Ascending aorta (tissue), 2 donors: Measurements from ENCODE around the gene ARHGAP10. TPM values are rescaled to one million over a fixed set of nuclear protein-coding genes. Genes with fewer than 3 reads are reported as not detected.

Experiments
- DNase-seq, 2 donors: peaks; one replicate each; pipeline ENCODE4 v3.0.0-alpha.2; 2019; ENCODE audit warnings: low spot score in 2 of 2
- H3K27ac ChIP-seq, 2 donors: fragments of 200-600 bp; sonication (generic); one replicate each; pipeline ENCODE4 v1.5.1; 2016 to 2017; ENCODE audit warnings: mild to moderate bottlenecking in 1 of 2
- H3K27me3 ChIP-seq: fragments of 200-600 bp; sonication (generic); one replicate; pipeline ENCODE4 v1.5.1; 2017
- H3K36me3 ChIP-seq, 2 donors: fragments of 200-600 bp; sonication (generic); one replicate each; pipeline ENCODE4 v1.5.1; 2016
- H3K4me1 ChIP-seq, 2 donors: fragments of 200-600 bp; sonication (generic); one replicate each; pipeline ENCODE4 v1.5.1; 2016 to 2017; ENCODE audit warnings: mild to moderate bottlenecking in 1 of 2
- H3K4me3 ChIP-seq, 2 donors: fragments of 200-600 bp; sonication (generic); one replicate each; pipeline ENCODE4 v1.5.1; 2016 to 2017; ENCODE audit warnings: mild to moderate bottlenecking in 1 of 2
- H3K9me3 ChIP-seq, 2 donors: fragments of 200-600 bp; sonication (generic); one replicate each; pipeline ENCODE4 v1.5.1; 2016
- intact Hi-C: fragments of 100-400 bp; cut with DNase I; formaldehyde crosslinking; loops from one replicate; pipeline ENCODE4 v1.15.1; 2023
- total RNA-seq: library from RNA; depleted of rRNA; stranded (reverse); fragments of >200 nt; gene quantifications from one replicate; pipeline ENCODE4 v1.1.0, GENCODE V29; 2016
- TF ChIP-seq, protein P1 (sequence below), 3 experiments: fragments of 200-600 bp in 2 of 3; fragments of 450-650 bp in 1 of 3; sonication (generic) in 2 of 3; IDR thresholded peaks; one replicate each; pipeline ENCODE4 v1.5.1; 2016 to 2019; ENCODE audit warnings: antibody characterized with exemption in 3 of 3, mild to moderate bottlenecking in 1 of 3, moderate library complexity in 1 of 3

Gene ARHGAP10
- total RNA-seq, 1 donor from 2014 or later, result 77.3 TPM

DNA sequence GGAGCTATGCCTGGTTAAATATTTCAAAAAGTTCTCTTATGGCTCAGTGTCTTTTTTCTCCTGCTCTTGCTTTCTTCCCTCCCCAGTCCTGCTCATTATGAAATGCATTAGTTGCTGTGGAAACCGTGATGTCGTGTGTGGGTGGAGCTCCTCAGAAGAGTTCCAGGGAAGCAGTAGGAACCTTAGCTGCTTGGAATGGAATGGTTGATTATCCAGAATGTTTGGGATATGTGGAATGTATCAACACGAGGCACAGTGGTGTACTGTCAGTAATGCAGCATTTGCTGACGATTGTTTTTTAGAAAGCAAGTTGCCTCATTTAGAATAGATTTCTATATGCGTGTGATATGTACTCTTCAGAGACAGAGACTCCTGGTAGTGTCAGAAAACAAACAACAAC, 333.2 kb downstream of the ARHGAP10 start:
- H3K4me1 ChIP-seq, result peaks cover 0 to 2% of the 10 kb centered on the region in 2 donors

DNA sequence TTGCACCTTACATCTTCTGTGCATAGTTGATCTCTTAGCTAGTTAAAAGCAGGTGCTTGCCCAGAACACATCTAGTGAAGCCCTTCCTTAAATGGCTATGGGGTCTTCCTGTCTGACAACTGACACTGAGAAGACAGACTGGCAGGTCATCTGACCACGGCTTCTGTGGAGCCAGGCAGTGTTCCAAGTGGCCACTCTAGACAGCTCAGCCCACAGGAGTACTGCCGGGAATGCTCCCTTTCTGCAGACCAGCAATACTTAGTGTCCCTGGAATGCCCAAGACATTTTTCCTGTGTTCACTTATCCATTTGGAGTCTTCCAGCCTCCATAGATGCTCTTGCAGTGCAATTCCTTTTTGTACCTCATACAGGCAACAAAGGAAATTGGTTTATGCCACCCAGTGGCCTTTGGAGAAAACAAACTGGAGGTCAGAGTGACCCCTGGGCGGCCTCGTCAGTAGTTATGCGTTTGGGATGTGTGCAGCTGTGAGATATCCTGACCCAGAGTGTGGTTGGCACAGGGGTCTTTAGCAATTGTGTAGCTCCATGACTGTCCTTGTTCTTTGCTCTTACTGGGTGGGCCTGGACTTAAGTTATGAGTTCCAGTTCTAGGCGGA, 335.5 kb downstream of the ARHGAP10 start:
- Histone ChIP-seq H3K27ac (no peak overlapping the region), H3K27me3 (no peaks in the 10 kb centered on the region), H3K4me3 (no peak overlapping the region), H3K9me3 (no peaks in the 10 kb centered on the region), H3K4me1 (no peaks in the 10 kb centered on the region), H3K36me3 (peaks cover 43 to 75% of the 10 kb centered on the region in 2 donors)
- TF ChIP-seq, protein P1, sequence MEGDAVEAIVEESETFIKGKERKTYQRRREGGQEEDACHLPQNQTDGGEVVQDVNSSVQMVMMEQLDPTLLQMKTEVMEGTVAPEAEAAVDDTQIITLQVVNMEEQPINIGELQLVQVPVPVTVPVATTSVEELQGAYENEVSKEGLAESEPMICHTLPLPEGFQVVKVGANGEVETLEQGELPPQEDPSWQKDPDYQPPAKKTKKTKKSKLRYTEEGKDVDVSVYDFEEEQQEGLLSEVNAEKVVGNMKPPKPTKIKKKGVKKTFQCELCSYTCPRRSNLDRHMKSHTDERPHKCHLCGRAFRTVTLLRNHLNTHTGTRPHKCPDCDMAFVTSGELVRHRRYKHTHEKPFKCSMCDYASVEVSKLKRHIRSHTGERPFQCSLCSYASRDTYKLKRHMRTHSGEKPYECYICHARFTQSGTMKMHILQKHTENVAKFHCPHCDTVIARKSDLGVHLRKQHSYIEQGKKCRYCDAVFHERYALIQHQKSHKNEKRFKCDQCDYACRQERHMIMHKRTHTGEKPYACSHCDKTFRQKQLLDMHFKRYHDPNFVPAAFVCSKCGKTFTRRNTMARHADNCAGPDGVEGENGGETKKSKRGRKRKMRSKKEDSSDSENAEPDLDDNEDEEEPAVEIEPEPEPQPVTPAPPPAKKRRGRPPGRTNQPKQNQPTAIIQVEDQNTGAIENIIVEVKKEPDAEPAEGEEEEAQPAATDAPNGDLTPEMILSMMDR (IDR thresholded peaks at IDR 0.05), result no peak
- intact Hi-C loops, result no loop called here
- no peak for DNase-seq

More for the DNA sequence above, 333.2 kb downstream of the ARHGAP10 start:
- peaks cover 34 to 57% of the 10 kb centered on the region in 2 donors for H3K36me3 ChIP-seq
- intact Hi-C loops, result no loop called here
- no peak overlapping the region for H3K27ac ChIP-seq
- H3K9me3 ChIP-seq, result no peaks in the 10 kb centered on the region
- H3K27me3 ChIP-seq, result no peaks in the 10 kb centered on the region
- H3K4me3 ChIP-seq, result no peak overlapping the region
- no peak for DNase-seq
- TF ChIP-seq, protein P1 (IDR thresholded peaks at IDR 0.05), result no peak

DNA sequence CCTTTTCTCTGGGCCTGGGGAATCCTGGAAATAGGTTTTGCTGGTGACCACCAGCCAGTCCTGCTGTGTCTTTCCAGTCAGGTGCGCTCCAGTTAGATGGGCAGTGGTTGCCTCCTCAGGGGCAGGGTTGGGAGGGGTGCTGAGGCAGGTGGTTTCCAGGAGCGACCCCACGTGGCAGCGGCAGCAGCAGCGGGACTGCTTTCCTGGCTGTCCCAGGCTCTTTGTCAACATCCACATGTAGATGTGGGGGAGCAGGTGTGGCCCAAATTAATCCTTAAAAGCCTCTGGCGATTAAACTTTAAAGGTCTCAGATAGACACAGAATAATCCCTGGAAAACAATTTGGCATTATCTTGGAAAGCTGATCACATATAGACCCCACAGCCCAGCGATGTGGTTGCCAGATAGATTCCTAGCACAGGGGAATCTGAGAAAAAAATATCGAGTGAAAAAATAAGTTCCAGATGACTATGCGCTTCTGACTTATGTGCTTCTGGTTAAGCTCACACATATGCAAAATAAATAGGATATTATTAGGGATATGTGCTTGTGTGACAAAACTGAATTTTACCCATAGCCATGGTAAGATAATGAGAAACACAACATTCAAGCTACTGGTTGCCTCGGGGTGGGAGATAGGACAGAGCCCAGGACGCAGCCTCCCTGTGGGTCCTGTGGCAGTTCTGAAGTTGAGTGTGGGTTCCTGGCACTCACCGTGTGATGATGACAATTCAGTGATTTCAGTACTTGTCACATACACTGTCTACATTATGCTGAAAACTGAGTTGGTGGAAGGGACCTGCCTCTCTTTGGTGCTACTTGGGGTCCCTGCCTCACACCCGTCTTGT, 336.4 kb downstream of the ARHGAP10 start:
- no peak overlapping the region for H3K27ac ChIP-seq
- no peaks in the 10 kb centered on the region for H3K9me3 ChIP-seq
- TF ChIP-seq, protein P1 (IDR thresholded peaks at IDR 0.05), result no peak
- H3K4me1 ChIP-seq, result no peaks in the 10 kb centered on the region
- H3K27me3 ChIP-seq, result no peaks in the 10 kb centered on the region
- DNase-seq, result no peak
- intact Hi-C loops, result no loop called here
- no peak overlapping the region for H3K4me3 ChIP-seq
- H3K36me3 ChIP-seq, result peaks cover 45 to 80% of the 10 kb centered on the region in 2 donors

DNA sequence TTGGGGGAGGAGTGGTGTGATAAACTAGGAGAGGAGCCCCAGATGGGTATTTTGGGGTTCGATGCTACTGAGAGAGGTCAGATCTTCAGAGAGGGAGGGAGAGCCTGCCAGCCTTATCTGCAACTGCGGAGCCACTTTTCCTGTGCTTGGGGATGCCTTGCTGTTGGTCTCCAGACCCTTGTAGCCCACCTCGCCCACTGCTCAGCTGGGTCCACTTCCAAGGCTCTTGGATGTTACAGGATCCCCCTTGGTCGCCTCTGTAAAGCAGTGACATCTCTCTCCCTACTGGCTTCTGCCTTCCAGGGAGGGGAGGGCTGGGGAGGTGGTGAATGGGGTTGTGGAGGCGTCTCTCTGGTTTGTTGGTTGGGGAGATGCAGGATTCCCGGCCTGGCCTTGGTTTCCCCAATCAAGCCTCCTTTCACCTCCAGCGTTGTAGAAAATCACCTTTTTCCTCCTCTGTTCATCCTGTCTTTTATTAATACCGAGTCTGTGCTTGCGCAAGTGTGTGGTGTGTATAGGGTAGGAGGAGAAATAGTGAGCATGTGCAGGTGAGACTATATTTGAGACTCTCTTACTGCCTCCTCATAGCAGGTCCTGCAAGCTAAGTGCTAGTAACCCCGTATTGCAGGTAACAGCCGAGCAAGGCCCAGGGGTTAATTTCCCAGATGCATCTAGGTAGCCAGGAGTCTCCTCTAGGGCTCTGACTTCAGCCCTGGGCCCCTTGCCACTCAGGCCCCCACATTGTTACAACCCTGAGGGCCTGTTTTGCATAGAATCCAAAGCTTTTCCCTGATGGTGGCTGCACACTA, 337.4 kb downstream of the ARHGAP10 start:
- H3K27me3 ChIP-seq, result no peaks in the 10 kb centered on the region
- no peak overlapping the region for H3K4me3 ChIP-seq
- H3K36me3 ChIP-seq, result peaks cover 45 to 82% of the 10 kb centered on the region in 2 donors
- intact Hi-C loops, result no loop called here
- no peak overlapping the region for H3K27ac ChIP-seq
- H3K4me1 ChIP-seq, result no peaks in the 10 kb centered on the region
- H3K9me3 ChIP-seq, result peaks cover 0 to 3% of the 10 kb centered on the region in 2 donors
- no peak for DNase-seq
- TF ChIP-seq, protein P1 (IDR thresholded peaks at IDR 0.05), result no peak

DNA sequence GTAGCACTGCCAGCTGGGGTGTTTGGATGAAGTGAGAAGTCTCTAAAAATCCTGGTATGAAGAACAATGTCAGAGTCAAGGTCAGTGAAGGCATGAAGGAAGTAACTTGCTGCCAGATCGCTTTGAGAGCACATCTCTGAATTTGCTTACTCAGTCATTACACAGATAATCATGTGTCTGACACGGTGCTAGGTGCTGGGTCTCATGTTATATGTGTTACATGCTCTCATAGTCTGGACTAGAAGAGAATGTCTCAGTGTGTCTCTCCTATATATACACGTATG, 337.9 kb downstream of the ARHGAP10 start:
- Histone ChIP-seq H3K36me3 (peaks cover 45 to 82% of the 10 kb centered on the region in 2 donors), H3K27ac (no peak overlapping the region), H3K9me3 (peaks cover 0 to 8% of the 10 kb centered on the region in 2 donors), H3K4me3 (no peak overlapping the region), H3K4me1 (no peaks in the 10 kb centered on the region), H3K27me3 (no peaks in the 10 kb centered on the region)
- intact Hi-C loops, result no loop called here
- TF ChIP-seq, protein P1 (IDR thresholded peaks at IDR 0.05), result no peak
- DNase-seq, result no peak
